Activated naive CD8-positive, alpha-beta T cell (primary cell): Measurements from ENCODE around the gene AOPEP.
A peak's percentile ranks its signal among the peaks of the same experiment; 100 is the strongest.

Experiments used
- H3K27ac Mint-ChIP-seq: one replicate; pipeline ENCODE4 v1.8.0; 2021; ENCODE audit warnings: mixed read lengths
- H3K27me3 Mint-ChIP-seq: one replicate; pipeline ENCODE4 v1.8.0; 2021; ENCODE audit warnings: mixed read lengths
- H3K36me3 Mint-ChIP-seq: one replicate; pipeline ENCODE4 v1.8.0; 2021; ENCODE audit warnings: mixed read lengths
- H3K4me1 Mint-ChIP-seq: one replicate; pipeline ENCODE4 v1.8.0; 2021; ENCODE audit warnings: low read depth, mixed read lengths
- H3K4me3 Mint-ChIP-seq: one replicate; pipeline ENCODE4 v1.8.0; 2021; ENCODE audit warnings: mild to moderate bottlenecking, mixed read lengths
- H3K9me3 Mint-ChIP-seq: one replicate; pipeline ENCODE4 v1.8.0; 2021; ENCODE audit warnings: low read depth, mixed read lengths

AOPEP gene

DNA sequence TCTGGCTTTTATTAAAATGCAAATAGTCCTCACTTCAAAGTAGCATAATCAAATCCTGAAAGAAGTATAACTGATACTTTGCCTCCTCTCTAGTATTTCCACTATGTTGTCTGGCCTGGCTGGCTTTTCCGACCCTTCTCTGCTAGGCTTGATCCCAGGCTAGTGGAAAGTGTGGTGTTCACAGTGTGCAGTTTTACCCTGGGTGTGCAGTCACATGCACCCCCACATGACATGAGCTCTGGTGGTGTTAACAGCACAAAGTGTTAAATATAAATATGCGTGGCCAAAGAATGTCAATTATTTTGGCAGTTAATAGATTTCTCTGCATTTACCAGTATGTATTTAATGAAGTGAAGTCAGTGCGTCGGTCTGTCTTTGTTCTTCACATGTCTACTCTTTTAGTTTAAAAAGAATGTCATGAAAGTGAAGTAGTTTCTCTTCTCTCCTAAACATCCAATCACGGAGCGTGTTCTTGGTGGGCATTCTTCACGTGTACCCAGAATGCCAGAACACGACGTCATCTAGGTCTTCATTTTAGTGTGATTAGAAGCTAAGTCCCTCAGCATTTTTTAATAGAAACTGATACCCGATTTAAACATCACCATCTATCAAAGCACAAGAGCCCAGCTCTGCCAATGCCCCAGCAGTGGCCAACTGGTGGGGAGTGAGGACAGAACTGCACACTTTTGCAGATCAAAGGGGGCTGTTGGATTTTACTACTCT is 304.6 kb downstream of the AOPEP start:
- Mint-ChIP-seq H3K27ac (no peak overlapping the region), H3K36me3 (peaks cover 7% of the 10 kb centered on the region), H3K4me1 (no peaks in the 10 kb centered on the region), H3K9me3 (no peaks in the 10 kb centered on the region), H3K27me3 (no peaks in the 10 kb centered on the region), H3K4me3 (no peak overlapping the region)

DNA sequence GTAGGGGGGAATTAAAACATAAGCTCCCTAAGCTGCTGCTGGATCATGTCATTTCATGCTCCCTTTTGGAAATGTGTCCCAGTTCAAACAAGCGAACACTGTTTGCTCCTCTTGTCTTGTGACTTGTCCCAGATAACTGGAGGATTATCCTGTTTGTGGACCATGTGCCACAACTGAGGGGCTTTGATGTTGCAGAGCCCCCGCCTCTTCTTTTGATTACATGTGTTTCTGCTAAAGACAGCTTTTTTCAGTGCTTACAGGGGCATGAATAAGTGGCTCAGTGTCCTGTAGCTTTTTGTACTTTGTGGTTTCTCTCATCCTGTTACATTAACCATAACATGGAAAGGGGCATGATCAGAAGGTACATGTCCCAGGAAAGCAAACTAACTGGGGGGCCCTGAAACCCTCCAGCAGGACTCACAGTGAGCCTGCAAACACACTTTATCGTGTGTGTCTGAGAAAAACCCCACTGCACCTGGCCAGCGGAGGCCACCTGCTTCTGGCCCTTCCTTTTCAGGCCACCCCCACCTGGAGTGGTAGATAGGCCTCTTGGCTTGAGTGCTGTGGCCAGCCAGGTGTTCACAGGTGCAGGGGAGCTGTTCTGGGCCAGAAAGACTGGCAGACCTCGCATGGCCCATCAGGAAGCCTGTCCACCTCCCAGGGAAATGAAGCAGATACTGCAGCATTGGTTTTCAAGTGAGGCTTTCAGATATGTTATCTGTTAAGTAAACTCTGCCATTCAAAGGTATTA is 305.4 kb downstream of the AOPEP start:
- Mint-ChIP-seq H3K36me3 (peaks cover 2% of the 10 kb centered on the region), H3K27ac (no peak overlapping the region), H3K4me1 (no peaks in the 10 kb centered on the region), H3K4me3 (no peak overlapping the region), H3K27me3 (no peaks in the 10 kb centered on the region), H3K9me3 (no peaks in the 10 kb centered on the region)

DNA sequence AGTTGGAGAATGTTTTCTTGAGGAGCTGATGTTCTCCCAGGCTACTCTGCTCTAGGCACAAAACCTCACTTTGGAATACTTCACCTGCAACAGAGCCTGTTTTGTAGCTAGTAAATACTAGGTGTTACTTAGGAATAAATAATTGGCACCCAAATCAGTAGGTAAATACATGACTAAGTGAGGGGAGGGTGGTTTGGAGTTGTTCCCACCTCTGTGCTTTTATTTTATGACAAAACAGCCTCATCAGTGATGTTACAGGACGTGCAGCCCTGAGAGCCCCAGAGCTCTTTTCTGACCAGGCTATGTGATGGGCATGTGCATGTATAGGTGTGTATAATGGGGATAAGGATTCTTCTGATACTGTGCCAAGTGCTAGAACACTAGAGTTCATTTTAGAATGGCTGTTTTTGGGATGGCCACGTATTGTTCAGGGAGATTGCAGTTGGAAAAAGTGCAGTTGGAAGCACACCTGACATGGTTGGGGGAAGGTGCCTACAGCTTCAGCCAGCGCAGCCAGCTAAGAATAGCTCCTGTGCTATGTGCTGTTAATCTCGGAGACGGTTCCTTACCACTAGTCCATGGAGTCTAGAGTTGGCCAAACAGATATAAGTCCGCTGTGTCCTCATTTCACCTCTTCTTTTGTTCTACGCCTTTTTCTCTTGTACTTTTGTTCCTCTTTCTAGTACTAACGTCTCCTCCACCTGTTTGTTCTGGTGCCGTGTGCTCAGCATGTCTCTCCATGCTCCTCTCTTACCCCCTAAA is 306.3 kb downstream of the AOPEP start:
- no peak overlapping the region for H3K4me3 Mint-ChIP-seq
- no peaks in the 10 kb centered on the region for H3K4me1 Mint-ChIP-seq
- no peak overlapping the region for H3K27ac Mint-ChIP-seq
- peaks cover 6% of the 10 kb centered on the region for H3K36me3 Mint-ChIP-seq
- H3K27me3 Mint-ChIP-seq = no peaks in the 10 kb centered on the region
- no peaks in the 10 kb centered on the region for H3K9me3 Mint-ChIP-seq

DNA sequence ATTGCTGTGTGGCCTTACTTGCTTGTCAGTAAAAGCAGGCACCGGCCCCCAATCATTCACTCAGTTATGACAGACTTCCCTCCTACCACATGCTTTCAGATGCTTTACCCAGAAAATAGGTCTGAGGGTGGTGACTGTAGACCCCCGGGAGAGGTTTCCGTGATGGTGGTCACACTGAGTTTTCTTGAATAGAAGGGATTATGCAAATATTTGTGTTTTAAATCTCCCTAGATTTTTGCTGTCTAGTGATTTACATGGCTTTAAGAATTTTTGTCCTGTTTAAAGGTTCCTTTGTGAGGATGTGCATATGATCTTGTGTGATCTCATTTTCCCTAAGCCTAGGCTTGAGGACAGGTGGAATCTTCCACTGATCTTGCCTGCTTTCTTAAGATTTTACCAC is 309.3 kb downstream of the AOPEP start:
- Mint-ChIP-seq H3K9me3 (no peaks in the 10 kb centered on the region), H3K4me1 (no peaks in the 10 kb centered on the region), H3K36me3 (peaks cover 6% of the 10 kb centered on the region), H3K27ac (no peak overlapping the region), H3K27me3 (no peaks in the 10 kb centered on the region), H3K4me3 (no peak overlapping the region)

DNA sequence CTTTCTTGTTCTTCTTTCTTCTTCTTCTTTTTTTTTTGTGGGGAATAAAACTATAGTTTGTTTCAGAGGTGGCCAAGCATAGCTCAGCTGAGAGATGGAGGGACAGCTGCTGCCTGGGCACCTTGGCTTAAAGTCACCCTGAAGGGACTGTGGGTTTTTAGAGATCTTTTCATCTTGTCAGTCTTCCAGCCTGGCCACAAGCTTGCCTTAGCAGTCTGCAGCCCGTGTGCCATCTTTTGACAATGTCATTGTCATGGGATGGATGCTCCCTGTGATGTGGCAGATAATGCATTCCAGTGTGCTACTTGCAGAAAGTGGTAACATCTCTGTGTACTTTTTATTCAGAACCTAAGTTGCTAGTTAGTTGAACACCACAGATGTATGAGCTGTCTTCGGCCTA is 310.2 kb downstream of the AOPEP start:
- Mint-ChIP-seq H3K36me3 (peaks cover 8% of the 10 kb centered on the region), H3K4me3 (no peak overlapping the region), H3K4me1 (no peaks in the 10 kb centered on the region), H3K9me3 (no peaks in the 10 kb centered on the region), H3K27me3 (no peaks in the 10 kb centered on the region), H3K27ac (no peak overlapping the region)

DNA sequence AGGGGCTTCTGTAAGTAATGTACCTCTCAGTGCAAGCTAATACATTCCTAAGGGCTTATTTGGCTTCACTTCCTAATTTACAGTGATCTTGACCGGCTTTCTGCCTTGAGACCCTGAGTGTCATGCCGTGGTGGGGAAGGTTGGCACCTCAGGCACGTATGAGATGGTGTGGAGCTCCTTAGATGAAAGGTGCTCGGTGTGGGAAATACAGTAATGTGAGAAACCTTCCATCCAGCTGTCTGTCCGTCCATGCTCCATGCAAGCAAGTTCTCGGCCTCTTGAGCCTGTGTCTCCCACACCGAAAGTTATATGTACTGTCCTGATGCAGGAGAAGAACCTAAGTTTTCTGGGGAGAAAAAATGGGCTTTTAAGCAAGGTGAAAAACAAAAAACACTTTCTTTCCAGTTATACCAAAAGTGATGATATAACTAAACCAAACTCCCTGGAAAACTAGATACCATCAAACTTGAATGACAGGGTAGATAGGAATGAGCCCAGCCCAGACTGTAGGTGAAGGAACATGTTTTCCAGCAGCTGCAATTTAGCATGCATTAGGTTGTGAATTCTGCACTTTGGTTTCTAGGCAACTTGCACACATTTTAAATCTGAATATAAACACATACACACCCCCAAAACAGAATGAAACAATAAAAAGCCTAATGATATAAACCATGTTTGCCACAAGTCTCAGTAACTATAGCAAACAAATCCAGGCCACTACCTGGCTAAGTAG is 311.5 kb downstream of the AOPEP start:
- no peak overlapping the region for H3K27ac Mint-ChIP-seq
- no peak overlapping the region for H3K4me3 Mint-ChIP-seq
- H3K36me3 Mint-ChIP-seq = peaks cover 8% of the 10 kb centered on the region
- H3K27me3 Mint-ChIP-seq = no peaks in the 10 kb centered on the region
- H3K4me1 Mint-ChIP-seq = no peaks in the 10 kb centered on the region
- H3K9me3 Mint-ChIP-seq = no peaks in the 10 kb centered on the region

DNA sequence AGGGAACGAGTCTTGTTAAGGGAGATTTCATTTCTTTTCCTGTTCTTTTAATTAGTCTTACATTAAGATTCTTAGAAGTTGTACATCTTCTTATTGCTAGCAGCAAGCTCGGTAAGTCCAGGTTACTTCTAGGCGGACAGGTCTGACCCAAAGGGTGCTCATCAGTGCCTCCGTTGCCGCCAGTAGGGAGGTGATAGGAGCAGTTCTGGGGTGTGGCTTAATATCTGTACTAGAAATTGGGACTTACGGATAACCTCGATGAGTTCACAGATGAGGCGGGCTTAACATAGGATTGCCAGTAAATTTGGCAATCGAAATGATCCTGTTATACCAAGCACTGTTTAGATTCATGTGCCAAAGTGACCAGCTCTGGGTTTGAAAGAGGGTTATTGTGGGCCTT is 312.2 kb downstream of the AOPEP start:
- no peaks in the 10 kb centered on the region for H3K27me3 Mint-ChIP-seq
- no peak overlapping the region for H3K27ac Mint-ChIP-seq
- peaks cover 8% of the 10 kb centered on the region for H3K36me3 Mint-ChIP-seq
- H3K4me3 Mint-ChIP-seq = no peak overlapping the region
- no peaks in the 10 kb centered on the region for H3K9me3 Mint-ChIP-seq
- H3K4me1 Mint-ChIP-seq = no peaks in the 10 kb centered on the region

DNA sequence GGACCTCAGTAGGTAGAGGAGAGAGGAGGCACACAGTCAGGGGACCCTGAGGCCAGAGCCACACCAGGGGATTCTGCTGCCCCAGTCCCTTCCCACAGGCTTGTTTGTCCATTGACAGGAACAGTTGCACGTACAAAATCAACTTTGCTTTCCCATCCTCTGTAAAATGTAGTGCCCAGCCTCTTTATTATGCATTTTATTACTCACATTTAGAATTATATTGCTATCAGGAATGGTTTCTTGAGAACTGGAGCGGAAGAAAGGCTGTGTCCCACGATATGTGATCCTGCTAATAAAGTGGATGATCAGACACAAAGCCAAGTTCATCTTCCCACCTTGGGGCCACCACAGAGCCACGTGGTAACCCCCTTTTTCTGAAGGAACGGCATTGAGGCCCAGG is 313.6 kb downstream of the AOPEP start:
- peaks cover 10% of the 10 kb centered on the region for H3K36me3 Mint-ChIP-seq
- no peak overlapping the region for H3K27ac Mint-ChIP-seq

DNA sequence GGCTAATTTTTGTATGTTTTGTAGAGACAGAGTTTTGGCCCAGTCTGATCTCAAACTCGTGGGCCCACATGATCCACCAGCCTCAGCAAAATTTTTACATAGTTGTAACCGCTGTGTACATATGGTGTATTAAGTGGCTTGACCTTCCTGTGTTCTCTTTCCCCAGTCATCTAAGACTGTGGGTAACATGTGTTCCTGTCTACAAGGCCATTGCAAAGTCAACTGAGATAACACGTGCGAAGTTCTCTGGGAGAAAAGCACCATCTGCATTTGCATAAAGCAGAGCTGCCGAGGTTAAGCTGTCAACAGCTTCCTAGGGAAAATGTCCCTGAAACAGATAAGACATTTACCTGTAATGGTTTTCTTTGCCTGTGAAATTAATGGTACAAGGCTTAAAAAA is 317.3 kb downstream of the AOPEP start:
- H3K36me3 Mint-ChIP-seq = peaks cover 6% of the 10 kb centered on the region
- no peak overlapping the region for H3K4me3 Mint-ChIP-seq
- H3K27ac Mint-ChIP-seq = no peak overlapping the region
- peaks cover 4% of the 10 kb centered on the region for H3K27me3 Mint-ChIP-seq
- H3K4me1 Mint-ChIP-seq = peaks cover 5% of the 10 kb centered on the region
- H3K9me3 Mint-ChIP-seq = no peaks in the 10 kb centered on the region

More for the DNA sequence above, 313.6 kb downstream of the AOPEP start:
- no peaks in the 10 kb centered on the region for H3K27me3 Mint-ChIP-seq
- no peaks in the 10 kb centered on the region for H3K4me1 Mint-ChIP-seq
- H3K9me3 Mint-ChIP-seq = no peaks in the 10 kb centered on the region
- H3K4me3 Mint-ChIP-seq = no peak overlapping the region

DNA sequence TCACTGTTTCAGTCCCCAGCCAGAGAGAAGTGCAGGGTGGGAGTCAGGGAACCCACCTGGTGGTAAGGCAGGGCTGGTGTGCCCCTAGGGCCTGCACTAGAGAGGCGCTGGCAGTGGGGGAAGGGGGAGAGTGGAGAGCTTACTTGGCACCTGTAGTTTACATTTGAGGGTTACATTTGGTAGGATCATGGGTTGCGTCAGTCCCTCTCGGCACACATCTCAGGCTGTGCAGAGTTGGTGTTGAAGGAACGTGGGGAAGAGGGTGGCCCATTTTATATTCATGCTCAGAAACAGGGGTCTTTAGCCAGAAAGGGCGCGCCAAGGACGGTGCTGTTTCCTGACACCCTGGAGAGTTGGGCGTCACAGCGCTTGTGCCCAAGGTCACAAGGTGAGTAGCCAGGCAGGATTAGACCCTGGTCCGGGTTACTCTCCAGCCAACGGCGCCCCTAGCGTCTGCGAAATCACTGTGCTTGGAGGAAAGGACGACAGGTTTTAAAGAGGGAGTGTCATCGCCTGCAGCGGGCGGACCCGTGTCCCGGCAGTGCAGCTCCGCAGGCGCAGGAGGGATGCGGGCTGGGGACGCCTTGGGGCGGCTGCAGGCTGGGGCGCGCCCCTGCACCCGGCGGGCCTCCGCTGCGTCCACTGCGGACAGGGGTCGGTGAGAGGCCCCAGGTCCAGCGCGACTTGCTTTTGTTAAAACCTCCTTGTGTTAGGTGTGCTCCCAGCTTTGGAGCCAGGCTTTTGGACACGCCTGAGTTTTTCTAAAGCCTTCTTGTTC is 318.4 kb downstream of the AOPEP start:
- H3K27ac Mint-ChIP-seq = no peak overlapping the region
- H3K36me3 Mint-ChIP-seq = peaks cover 6% of the 10 kb centered on the region
- no peak overlapping the region for H3K4me3 Mint-ChIP-seq
- H3K4me1 Mint-ChIP-seq = peaks cover 8% of the 10 kb centered on the region
- no peaks in the 10 kb centered on the region for H3K9me3 Mint-ChIP-seq
- peaks cover 11% of the 10 kb centered on the region for H3K27me3 Mint-ChIP-seq

DNA sequence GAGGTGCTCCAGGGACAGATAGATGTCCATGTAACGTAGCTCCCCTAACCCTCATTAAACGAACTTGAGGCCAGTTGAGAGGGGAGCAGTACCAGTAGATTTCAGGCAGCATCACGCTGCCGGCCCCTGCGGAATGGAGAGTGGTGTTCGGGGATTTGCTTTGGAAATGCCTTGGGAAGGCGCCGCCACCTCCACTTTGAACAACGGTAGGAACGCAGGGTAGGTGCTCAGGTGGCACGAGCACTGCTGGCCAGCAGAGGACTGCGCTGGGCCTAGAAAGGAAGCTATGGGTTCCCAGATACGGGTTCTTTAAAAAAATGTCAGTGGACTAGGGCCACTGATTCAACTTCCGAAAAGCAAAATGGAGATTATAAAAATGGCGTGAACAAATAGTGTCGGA is 319.3 kb downstream of the AOPEP start:
- H3K27me3 Mint-ChIP-seq = peaks cover 14% of the 10 kb centered on the region
- no peaks in the 10 kb centered on the region for H3K9me3 Mint-ChIP-seq
- peaks cover 8% of the 10 kb centered on the region for H3K4me1 Mint-ChIP-seq
- H3K36me3 Mint-ChIP-seq = peaks cover 6% of the 10 kb centered on the region
- no peak overlapping the region for H3K27ac Mint-ChIP-seq
- no peak overlapping the region for H3K4me3 Mint-ChIP-seq

DNA sequence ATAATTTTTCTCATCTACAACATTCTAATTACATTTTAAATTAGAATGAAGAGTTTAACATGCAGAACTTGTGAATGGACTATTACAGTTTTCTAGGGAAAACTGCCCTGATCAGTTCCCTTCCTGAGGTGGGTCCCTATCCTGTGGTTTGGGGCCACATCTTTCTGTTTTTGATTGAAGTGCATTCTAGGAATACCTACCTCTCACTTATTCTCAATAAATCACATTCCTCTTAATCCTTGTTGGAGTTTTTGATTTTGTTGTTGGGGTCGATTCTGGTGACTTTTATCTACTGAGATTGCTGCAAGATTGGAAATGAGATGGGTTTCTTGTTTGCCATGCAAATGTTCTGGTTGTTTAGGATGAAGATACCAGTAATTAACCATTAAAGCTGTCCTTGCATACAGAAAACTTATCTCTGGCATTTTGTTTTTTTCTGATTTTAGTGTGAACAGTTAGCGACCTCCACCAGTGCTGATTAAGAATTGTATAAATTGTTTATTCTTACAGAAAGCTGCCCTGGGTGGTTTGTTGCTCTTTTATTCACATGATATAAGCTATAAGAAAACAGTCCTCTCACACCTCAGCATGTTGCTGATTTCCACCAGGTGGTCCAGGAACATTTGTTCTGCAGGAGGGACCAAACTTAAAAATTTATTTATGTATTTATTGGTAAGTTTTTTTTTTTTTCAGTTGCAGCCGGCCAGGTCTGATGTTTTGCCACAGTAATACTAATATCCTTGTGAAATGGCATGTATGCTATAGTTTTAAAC is 321.1 kb downstream of the AOPEP start:
- no peak overlapping the region for H3K27ac Mint-ChIP-seq

DNA sequence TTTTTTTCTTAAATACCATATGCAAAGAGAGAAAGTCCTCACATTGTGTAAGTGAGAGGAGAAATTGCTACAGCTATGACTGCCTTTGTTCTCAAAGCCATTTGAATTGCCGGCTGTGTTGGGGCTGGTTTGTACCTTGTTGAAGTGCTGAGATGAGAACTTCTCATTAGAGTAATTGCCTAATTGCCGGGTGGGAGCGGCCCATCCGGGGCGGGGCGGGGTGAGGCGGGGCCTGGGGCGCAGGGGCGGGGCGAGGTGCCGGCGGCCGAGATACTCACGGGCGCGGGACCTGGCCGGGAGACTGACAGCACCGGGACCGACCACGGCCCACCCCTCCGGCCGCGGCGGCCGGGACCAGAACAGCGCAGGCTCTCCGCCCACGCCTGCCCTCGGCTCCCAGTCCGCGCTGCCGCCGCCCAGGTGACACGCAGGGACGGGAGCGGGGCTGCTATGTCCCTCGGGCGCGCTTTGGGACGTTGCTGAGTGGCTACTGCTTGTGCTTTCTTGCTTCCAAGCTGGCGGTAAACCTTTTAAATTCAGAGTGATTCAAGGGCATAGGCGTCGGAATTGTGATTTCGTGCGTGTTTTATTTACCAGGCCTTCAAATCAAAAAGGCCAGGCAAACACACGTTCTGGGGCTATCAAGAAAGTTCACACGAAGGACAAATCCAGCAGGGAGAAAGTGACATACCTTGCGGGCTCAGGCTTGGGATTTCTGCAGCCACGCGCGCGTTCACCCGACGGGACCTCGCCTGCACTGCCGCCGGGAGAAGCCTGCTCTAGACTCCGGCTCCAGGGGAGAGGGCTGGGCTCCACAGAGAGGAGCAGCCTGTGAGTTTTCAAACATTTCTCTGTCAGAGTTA is 322.0 kb downstream of the AOPEP start:
- Mint-ChIP-seq H3K27me3 (peaks cover 15% of the 10 kb centered on the region), H3K4me3 (peak overlapping the region; percentile 78), H3K9me3 (no peaks in the 10 kb centered on the region), H3K36me3 (peaks cover 4% of the 10 kb centered on the region), H3K27ac (no peak overlapping the region), H3K4me1 (peaks cover 8% of the 10 kb centered on the region)

More for the DNA sequence above, 321.1 kb downstream of the AOPEP start:
- peaks cover 15% of the 10 kb centered on the region for H3K27me3 Mint-ChIP-seq
- H3K4me3 Mint-ChIP-seq = peak overlapping the region; percentile 78
- peaks cover 8% of the 10 kb centered on the region for H3K4me1 Mint-ChIP-seq
- H3K9me3 Mint-ChIP-seq = no peaks in the 10 kb centered on the region
- H3K36me3 Mint-ChIP-seq = peaks cover 4% of the 10 kb centered on the region
